Gastrocnemius medialis (tissue), 4 donors: ENCODE measurements around the gene PEMT. TPM values are rescaled to one million over a fixed set of nuclear protein-coding genes. Genes with fewer than 3 reads are reported as not detected.

Experiments
- ATAC-seq, 2 donors: fragments of 150-250 bp; one replicate each; pipeline ENCODE4 v1.9.1; 2016
- DNase-seq, 2 donors: peaks; one replicate each; pipeline ENCODE4 v3.0.0-alpha.2; 2019
- H3K27ac ChIP-seq, 4 donors: fragments of 200-600 bp; sonication (generic); 1 replicate in 1 of 4; 2 replicates in 3 of 4; pipeline ENCODE4 v1.5.1; 2016 to 2018; ENCODE audit warnings: mild to moderate bottlenecking in 2 of 4, moderate library complexity in 1 of 4
- H3K27me3 ChIP-seq, 3 donors: fragments of 200-600 bp; sonication (generic) in 2 of 3; 1 replicate in 1 of 3; 2 replicates in 2 of 3; pipeline versions ENCODE4 v1.5.1 to v1.6.0; 2016 to 2019; ENCODE audit warnings: mild to moderate bottlenecking in 1 of 3, moderate library complexity in 1 of 3
- H3K36me3 ChIP-seq, 2 donors: fragments of 200-600 bp; sonication (generic) in 1 of 2; one replicate each; pipeline ENCODE4 v1.5.1; 2017 to 2018
- H3K4me1 ChIP-seq, 2 donors: fragments of 200-600 bp; sonication (generic) in 1 of 2; one replicate each; pipeline ENCODE4 v1.5.1; 2016 to 2017; ENCODE audit warnings: mild to moderate bottlenecking in 2 of 2
- H3K4me3 ChIP-seq, 4 donors: fragments of 200-600 bp; sonication (generic) in 3 of 4; 1 replicate in 1 of 4; 2 replicates in 3 of 4; pipeline ENCODE4 v1.5.1; 2016 to 2019; ENCODE audit warnings: mild to moderate bottlenecking in 2 of 4
- H3K9me3 ChIP-seq, 3 donors: fragments of 200-600 bp; sonication (generic) in 2 of 3; 1 replicate in 1 of 3; 2 replicates in 2 of 3; pipeline ENCODE4 v1.5.1; 2016 to 2019
- POLR2A ChIP-seq, 2 donors: fragments of 450-650 bp; IDR thresholded peaks; one replicate each; pipeline ENCODE4 v1.6.1; 2017; ENCODE audit warnings: antibody characterized with exemption in 2 of 2, mild to moderate bottlenecking in 2 of 2, moderate library complexity in 2 of 2
- in situ Hi-C, 4 donors: fragments of 200-750 bp; cut with MboI; loops; one replicate each; pipeline versions ENCODE4 v1.15.0 to v1.8.0; 2017; ENCODE audit warnings: low sequenced_read_pairs in 4 of 4
- intact Hi-C: fragments of 100-400 bp; cut with DNase I; formaldehyde crosslinking; loops from one replicate; pipeline ENCODE4 v1.15.1; 2023; ENCODE audit warnings: low total_unique reads
- total RNA-seq, 4 donors: library from RNA; depleted of rRNA; stranded (reverse); fragments of >200 nt; gene quantifications; one replicate each; pipeline versions ENCODE4 v1.1.0 to v1.2.3, GENCODE V29; 2016
- TF ChIP-seq, protein P1 (sequence below), 5 experiments: fragments of 450-650 bp in 3 of 5; fragments of 200-600 bp in 2 of 5; sonication (generic) in 2 of 5; IDR thresholded peaks in 4 of 5; conservative IDR thresholded peaks in 1 of 5; 1 replicate in 4 of 5; 2 replicates in 1 of 5; pipeline ENCODE4 v1.5.1; 2016 to 2019; ENCODE audit warnings: antibody characterized with exemption in 5 of 5, mild to moderate bottlenecking in 3 of 5, moderate library complexity in 3 of 5

Gene PEMT
- total RNA-seq, 4 donors from 2014 or later: 32.8 to 48.2 (median 34.2) TPM

DNA sequence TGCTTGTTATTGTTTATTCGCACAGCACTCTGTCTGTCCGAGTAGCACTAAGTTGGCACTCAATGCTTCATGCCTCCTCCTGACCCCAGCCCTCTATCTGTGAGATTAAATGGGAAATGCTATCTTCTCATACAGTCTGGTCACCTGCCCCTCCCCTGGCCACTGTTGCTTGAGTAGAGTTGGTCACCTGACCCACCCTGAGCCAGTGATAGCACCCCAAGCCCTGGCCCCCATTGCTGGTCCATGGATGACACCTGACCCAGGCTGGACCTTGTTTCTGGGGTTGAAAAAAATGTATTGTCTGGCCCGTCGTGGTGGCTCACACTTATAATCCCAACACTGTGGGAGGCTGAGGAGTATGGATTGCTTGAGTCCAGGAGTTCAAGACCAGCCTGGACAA is 8.5 kb upstream of the PEMT start:
- Histone ChIP-seq H3K4me1 (no peaks in the 10 kb centered on the region), H3K9me3 (no peaks in the 10 kb centered on the region), H3K27ac (no peak overlapping the region), H3K27me3 (no peaks in the 10 kb centered on the region), H3K4me3 (no peak overlapping the region), H3K36me3 (no peaks in the 10 kb centered on the region)
- intact Hi-C loops: loop anchor here (10.0 kb wide), 1 partner anchor 715 kb away; the partner anchor contains the start of genes SMCR8 and TOP3A
- TF ChIP-seq POLR2A (IDR thresholded peaks at IDR 0.05): no peak
- ATAC-seq: no peak
- in situ Hi-C loops: loop anchor here in 1 of 4 donors (25.0 kb wide), 1 partner anchor 112 kb away; no protein-coding TSS in a partner anchor
- DNase-seq: no peak

DNA sequence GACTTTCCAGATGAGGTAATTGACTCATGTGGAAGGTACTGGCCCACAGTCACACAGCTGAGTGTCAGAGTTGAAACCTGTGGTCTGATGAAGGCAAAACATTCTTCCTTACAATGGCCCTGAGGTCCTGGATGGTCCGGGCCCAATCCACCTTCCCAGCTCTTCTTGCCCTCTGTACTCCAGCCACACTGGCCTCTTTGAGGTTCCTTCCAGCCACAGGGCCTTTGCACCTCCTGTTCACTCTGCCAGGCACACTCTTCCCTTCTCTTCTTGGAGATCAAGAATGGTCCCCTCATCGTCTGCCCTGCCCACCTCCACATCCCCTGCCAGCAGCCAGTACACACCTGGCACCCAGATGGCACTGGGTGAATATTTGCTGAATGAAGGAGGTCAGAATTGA is 6.5 kb upstream of the PEMT start:
- ATAC-seq (no peak), DNase-seq (no peak)
- in situ Hi-C loops: no loop called here
- no peak overlapping the region for H3K27ac ChIP-seq
- intact Hi-C loops: loop anchor here (10.0 kb wide), 1 partner anchor 717 kb away; the partner anchor contains the start of genes SMCR8 and TOP3A
- no peaks in the 10 kb centered on the region for H3K36me3 ChIP-seq
- H3K4me3 ChIP-seq: no peak overlapping the region
- peaks cover under 1 to 4% of the 10 kb centered on the region in 2 donors for H3K4me1 ChIP-seq
- no peaks in the 10 kb centered on the region for H3K27me3 ChIP-seq
- H3K9me3 ChIP-seq: no peaks in the 10 kb centered on the region
- TF ChIP-seq, protein P1, sequence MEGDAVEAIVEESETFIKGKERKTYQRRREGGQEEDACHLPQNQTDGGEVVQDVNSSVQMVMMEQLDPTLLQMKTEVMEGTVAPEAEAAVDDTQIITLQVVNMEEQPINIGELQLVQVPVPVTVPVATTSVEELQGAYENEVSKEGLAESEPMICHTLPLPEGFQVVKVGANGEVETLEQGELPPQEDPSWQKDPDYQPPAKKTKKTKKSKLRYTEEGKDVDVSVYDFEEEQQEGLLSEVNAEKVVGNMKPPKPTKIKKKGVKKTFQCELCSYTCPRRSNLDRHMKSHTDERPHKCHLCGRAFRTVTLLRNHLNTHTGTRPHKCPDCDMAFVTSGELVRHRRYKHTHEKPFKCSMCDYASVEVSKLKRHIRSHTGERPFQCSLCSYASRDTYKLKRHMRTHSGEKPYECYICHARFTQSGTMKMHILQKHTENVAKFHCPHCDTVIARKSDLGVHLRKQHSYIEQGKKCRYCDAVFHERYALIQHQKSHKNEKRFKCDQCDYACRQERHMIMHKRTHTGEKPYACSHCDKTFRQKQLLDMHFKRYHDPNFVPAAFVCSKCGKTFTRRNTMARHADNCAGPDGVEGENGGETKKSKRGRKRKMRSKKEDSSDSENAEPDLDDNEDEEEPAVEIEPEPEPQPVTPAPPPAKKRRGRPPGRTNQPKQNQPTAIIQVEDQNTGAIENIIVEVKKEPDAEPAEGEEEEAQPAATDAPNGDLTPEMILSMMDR (IDR thresholded peaks at IDR 0.05 in 4 of 5, conservative IDR thresholded peaks at IDR 0.05 in 1 of 5): no peak
- no peak for TF ChIP-seq POLR2A (IDR thresholded peaks at IDR 0.05)

DNA sequence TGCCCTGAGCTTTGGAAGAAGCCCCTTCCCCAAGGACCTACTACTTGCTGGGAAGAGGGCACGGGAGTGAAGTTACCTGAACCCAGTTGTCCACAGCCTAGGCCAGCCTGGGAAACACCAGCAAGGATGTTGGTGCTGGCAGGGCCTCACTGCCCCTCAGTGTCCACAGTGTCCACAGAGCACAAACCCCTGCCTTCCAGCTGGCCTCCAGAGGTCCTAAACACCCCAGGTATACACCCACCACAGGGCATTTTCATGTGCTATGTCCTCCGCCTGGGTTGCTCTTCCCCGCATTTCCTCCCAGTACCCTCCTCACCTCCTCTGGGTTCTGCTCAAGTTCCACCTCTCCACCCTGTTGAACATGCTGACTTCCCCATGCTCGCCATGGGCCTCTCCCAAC is 4.2 kb upstream of the PEMT start:
- ATAC-seq (no peak), DNase-seq (no peak)
- H3K27ac ChIP-seq: no peak overlapping the region
- TF ChIP-seq POLR2A (IDR thresholded peaks at IDR 0.05): no peak
- TF ChIP-seq, protein P1 (IDR thresholded peaks at IDR 0.05 in 4 of 5, conservative IDR thresholded peaks at IDR 0.05 in 1 of 5): no peak
- intact Hi-C loops: loop anchor here (10.0 kb wide), 1 partner anchor 719 kb away; the partner anchor contains the start of genes SMCR8 and TOP3A
- H3K4me3 ChIP-seq: no peak overlapping the region
- peaks cover 10 to 15% of the 10 kb centered on the region in 2 donors for H3K4me1 ChIP-seq
- no peaks in the 10 kb centered on the region for H3K36me3 ChIP-seq
- in situ Hi-C loops: no loop called here
- H3K9me3 ChIP-seq: no peaks in the 10 kb centered on the region
- no peaks in the 10 kb centered on the region for H3K27me3 ChIP-seq

DNA sequence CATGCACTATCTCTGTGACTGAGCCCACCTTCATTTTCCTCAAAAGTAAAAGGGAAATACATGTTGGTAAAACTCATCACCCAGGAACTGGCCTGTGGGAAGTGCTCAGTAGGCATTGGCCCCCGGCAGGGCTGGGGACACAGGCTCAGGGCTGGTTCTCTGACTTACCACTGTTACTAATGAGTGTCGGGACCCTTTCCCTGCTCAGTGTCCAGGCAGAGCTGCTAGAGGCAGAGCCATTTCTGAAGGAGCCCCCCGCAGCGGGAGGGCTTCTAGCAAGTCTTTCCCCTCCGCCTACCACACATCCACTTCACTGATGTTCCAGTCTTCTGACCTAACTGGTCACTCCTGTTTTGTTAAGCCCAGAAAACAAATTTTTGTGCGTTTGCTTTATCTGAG is 1.7 kb upstream of the PEMT start:
- Histone ChIP-seq H3K27ac (no peak overlapping the region), H3K9me3 (no peaks in the 10 kb centered on the region), H3K36me3 (no peaks in the 10 kb centered on the region), H3K27me3 (no peaks in the 10 kb centered on the region), H3K4me3 (peak overlapping the region in 1 of 4 donors; percentile 91), H3K4me1 (peaks cover 16 to 22% of the 10 kb centered on the region in 2 donors)
- TF ChIP-seq, protein P1 (IDR thresholded peaks at IDR 0.05 in 4 of 5, conservative IDR thresholded peaks at IDR 0.05 in 1 of 5): no peak
- TF ChIP-seq POLR2A (IDR thresholded peaks at IDR 0.05): no peak
- ATAC-seq: no peak
- DNase-seq: no peak
- in situ Hi-C loops (no loop called here), intact Hi-C loops (loop anchor here (5.0 to 10.0 kb wide), 3 partner anchors 236 to 722 kb away; partner anchors contain the start of genes FLCN, SMCR8 and TOP3A)

DNA sequence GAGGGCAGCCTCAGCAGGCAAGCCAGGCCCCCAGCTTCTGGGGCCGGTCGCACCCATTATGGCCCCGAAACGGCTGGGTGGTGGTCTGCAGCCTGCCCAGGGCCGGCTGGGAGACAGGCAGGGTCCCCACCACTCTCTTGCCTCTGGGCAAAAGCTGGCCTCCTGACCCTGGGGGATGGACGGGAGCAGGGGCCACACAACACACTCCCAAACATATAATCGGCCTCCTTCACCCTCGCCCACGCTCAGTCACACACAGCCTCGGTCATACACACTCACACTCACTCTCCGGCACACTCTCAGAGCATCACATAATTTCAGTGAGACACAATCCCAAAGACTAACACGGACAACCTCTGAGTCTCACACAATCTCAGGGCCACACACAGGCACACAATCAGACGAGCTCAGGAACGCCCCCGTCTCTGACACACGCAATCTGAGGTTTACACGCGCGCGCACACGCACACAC is 589 bp downstream of the PEMT start:
- intact Hi-C loops: loop anchor here (1.0 to 10.0 kb wide), 5 partner anchors 161 to 724 kb away; partner anchors contain the start of genes COPS3, FLCN, SMCR8 and TOP3A
- peak overlapping the region; percentile 83 to 94 (median 91) for H3K27ac ChIP-seq
- H3K4me1 ChIP-seq: peaks cover 19 to 22% of the 10 kb centered on the region in 2 donors
- no peak for ATAC-seq
- no peaks in the 10 kb centered on the region for H3K36me3 ChIP-seq
- no peaks in the 10 kb centered on the region for H3K9me3 ChIP-seq
- no peak for DNase-seq
- no peaks in the 10 kb centered on the region for H3K27me3 ChIP-seq
- in situ Hi-C loops: no loop called here
- H3K4me3 ChIP-seq: peak overlapping the region; percentile 75 to 95 (median 86)
- TF ChIP-seq, protein P1 (IDR thresholded peaks at IDR 0.05 in 4 of 5, conservative IDR thresholded peaks at IDR 0.05 in 1 of 5): no peak
- no peak for TF ChIP-seq POLR2A (IDR thresholded peaks at IDR 0.05)
